ENCODE measurements around the gene ATP10A.

The ATP10A gene

DNA sequence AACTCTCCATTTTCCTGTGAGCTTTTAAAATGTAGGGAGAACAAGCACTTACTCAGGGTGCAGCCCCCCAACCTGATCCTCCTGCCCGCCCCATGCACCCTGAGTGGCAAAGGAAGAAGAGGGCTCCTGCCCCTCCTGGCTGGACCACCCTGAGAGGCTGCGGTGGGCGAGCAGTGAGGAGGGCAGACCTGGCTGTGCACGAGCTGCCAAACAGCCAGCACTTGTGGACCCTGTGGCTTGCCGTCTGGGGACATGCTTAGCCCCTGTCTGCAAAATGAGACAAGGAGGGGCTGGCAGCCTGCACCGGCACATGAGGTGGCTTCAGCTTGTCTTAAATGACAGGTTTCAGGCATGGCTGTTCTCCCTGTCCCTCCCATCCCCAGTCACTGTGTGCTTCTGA is 18.6 kb downstream of the ATP10A start:
- Histone ChIP-seq H2AFZ (ENCODE audit: low read length) (no peak overlapping the region), H3K9ac (ENCODE audit: low read length) (no peak overlapping the region), H3K79me2 (ENCODE audit: low read length) (no peaks in the 10 kb centered on the region), H3K4me2 (ENCODE audit: low read depth, low read length) (no peak overlapping the region), H3K27ac (ENCODE audit: low read length) (no peak overlapping the region), H4K20me1 (ENCODE audit: insufficient read depth, low read length) (no peaks in the 10 kb centered on the region), H3F3A (ENCODE audit: insufficient read depth, low read length) (no peaks in the 10 kb centered on the region), H3K4me1 (ENCODE audit: low read length) (no peaks in the 10 kb centered on the region), H3K9me3 (replicated peaks; ENCODE audit: insufficient read depth, low read length) (no peaks in the 10 kb centered on the region), H3K9me2 (replicated peaks; ENCODE audit: insufficient read depth, low read length) (no peaks in the 10 kb centered on the region), H3K4me3 (ENCODE audit: low read length) (no peak overlapping the region), H3K27me3 (replicated peaks; ENCODE audit: insufficient read depth, low read length) (no peaks in the 10 kb centered on the region), H3K36me3 (replicated peaks; ENCODE audit: insufficient read depth, low read length) (no peaks in the 10 kb centered on the region)
- no peak for DNase-seq
- no peak for TF ChIP-seq EZH2 (optimal IDR thresholded peaks at IDR 0.05; ENCODE audit: low read depth, low read length)
- TF ChIP-seq, protein P1, sequence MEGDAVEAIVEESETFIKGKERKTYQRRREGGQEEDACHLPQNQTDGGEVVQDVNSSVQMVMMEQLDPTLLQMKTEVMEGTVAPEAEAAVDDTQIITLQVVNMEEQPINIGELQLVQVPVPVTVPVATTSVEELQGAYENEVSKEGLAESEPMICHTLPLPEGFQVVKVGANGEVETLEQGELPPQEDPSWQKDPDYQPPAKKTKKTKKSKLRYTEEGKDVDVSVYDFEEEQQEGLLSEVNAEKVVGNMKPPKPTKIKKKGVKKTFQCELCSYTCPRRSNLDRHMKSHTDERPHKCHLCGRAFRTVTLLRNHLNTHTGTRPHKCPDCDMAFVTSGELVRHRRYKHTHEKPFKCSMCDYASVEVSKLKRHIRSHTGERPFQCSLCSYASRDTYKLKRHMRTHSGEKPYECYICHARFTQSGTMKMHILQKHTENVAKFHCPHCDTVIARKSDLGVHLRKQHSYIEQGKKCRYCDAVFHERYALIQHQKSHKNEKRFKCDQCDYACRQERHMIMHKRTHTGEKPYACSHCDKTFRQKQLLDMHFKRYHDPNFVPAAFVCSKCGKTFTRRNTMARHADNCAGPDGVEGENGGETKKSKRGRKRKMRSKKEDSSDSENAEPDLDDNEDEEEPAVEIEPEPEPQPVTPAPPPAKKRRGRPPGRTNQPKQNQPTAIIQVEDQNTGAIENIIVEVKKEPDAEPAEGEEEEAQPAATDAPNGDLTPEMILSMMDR (IDR thresholded peaks at IDR 0.05; ENCODE audit: low read length), result no peak
- TF ChIP-seq EZH2phosphoT487 (IDR thresholded peaks at IDR 0.05; ENCODE audit: low read length), result no peak

DNA sequence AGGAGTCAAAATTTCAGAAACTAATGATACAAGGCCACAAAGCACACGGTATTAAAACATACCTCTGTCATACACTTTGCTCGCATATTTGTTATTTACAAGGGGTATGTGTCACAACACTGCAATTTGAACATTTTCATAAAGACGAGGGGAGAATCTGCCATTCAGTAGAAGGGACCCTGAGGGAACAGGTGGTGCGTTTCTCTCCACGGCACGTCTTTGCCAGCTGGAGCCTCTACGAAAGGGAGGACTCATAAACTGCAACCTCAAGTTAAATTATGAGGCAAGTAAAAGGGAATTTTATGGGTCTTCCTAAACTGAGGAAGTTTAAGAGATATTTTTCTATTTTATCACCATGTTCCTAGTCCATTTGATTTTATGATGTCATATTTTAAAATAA is 19.1 kb downstream of the ATP10A start:
- no peak for DNase-seq
- no peaks in the 10 kb centered on the region for H3K36me3 ChIP-seq (replicated peaks; ENCODE audit: insufficient read depth, low read length)
- no peaks in the 10 kb centered on the region for H3K4me1 ChIP-seq (ENCODE audit: low read length)
- no peak overlapping the region for H3K9ac ChIP-seq (ENCODE audit: low read length)
- no peak overlapping the region for H3K27ac ChIP-seq (ENCODE audit: low read length)
- no peak overlapping the region for H3K4me3 ChIP-seq (ENCODE audit: low read length)
- H3F3A ChIP-seq (ENCODE audit: insufficient read depth, low read length), result no peaks in the 10 kb centered on the region
- no peak overlapping the region for H3K4me2 ChIP-seq (ENCODE audit: low read depth, low read length)
- no peak overlapping the region for H2AFZ ChIP-seq (ENCODE audit: low read length)
- no peaks in the 10 kb centered on the region for H3K9me2 ChIP-seq (replicated peaks; ENCODE audit: insufficient read depth, low read length)
- H3K9me3 ChIP-seq (replicated peaks; ENCODE audit: insufficient read depth, low read length), result no peaks in the 10 kb centered on the region
- H3K79me2 ChIP-seq (ENCODE audit: low read length), result no peaks in the 10 kb centered on the region
- H3K27me3 ChIP-seq (replicated peaks; ENCODE audit: insufficient read depth, low read length), result no peaks in the 10 kb centered on the region
- no peaks in the 10 kb centered on the region for H4K20me1 ChIP-seq (ENCODE audit: insufficient read depth, low read length)
- TF ChIP-seq EZH2phosphoT487 (IDR thresholded peaks at IDR 0.05; ENCODE audit: low read length) (no peak), EZH2 (optimal IDR thresholded peaks at IDR 0.05; ENCODE audit: low read depth, low read length) (no peak)
- TF ChIP-seq, protein P1 (IDR thresholded peaks at IDR 0.05; ENCODE audit: low read length), result no peak

DNA sequence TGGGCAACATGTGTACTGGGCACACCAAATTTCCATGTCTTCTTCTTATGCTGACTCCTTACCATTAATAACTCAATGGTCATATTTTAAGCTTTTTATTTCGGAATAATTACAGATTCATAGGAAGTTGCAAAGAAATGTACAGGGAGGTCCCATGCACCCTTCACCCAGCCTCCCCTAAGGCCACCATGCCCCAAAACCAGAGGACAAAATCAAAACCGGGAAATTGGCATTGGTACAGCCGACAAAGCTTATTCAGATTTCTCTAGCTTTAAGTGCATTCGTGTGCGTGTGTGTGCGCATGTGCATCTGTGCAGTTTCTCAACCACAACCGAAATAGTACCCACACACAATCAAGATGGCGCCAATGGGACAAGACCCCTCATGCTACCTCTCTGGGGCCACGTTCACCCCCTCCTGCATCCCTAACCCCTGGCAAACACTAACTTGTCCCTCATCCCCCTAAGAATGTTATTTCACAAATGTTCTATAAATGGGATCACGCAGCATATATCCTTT is 23.4 kb downstream of the ATP10A start:
- TF ChIP-seq, protein P1 (IDR thresholded peaks at IDR 0.05; ENCODE audit: low read length), result no peak
- TF ChIP-seq EZH2 (optimal IDR thresholded peaks at IDR 0.05; ENCODE audit: low read depth, low read length) (no peak), EZH2phosphoT487 (IDR thresholded peaks at IDR 0.05; ENCODE audit: low read length) (no peak)
- Histone ChIP-seq H3K79me2 (ENCODE audit: low read length) (no peaks in the 10 kb centered on the region), H3K4me3 (ENCODE audit: low read length) (no peak overlapping the region), H3K36me3 (replicated peaks; ENCODE audit: insufficient read depth, low read length) (no peaks in the 10 kb centered on the region), H3K4me2 (ENCODE audit: low read depth, low read length) (no peak overlapping the region), H3K9me2 (replicated peaks; ENCODE audit: insufficient read depth, low read length) (no peaks in the 10 kb centered on the region), H2AFZ (ENCODE audit: low read length) (no peak overlapping the region), H4K20me1 (ENCODE audit: insufficient read depth, low read length) (no peaks in the 10 kb centered on the region), H3K9ac (ENCODE audit: low read length) (no peak overlapping the region), H3K27ac (ENCODE audit: low read length) (no peak overlapping the region), H3K9me3 (replicated peaks; ENCODE audit: insufficient read depth, low read length) (no peaks in the 10 kb centered on the region), H3K27me3 (replicated peaks; ENCODE audit: insufficient read depth, low read length) (no peaks in the 10 kb centered on the region), H3F3A (ENCODE audit: insufficient read depth, low read length) (no peaks in the 10 kb centered on the region), H3K4me1 (ENCODE audit: low read length) (no peaks in the 10 kb centered on the region)
- DNase-seq, result no peak

All from MM.1S (cell line).